ENCODE results near the gene TCERG1L. TPM values are rescaled to one million over a fixed set of nuclear protein-coding genes. Genes with fewer than 3 reads are reported as not detected.

The TCERG1L gene
- polyA plus RNA-seq, 1 donor from 2014 or later = 0.53 TPM

DNA sequence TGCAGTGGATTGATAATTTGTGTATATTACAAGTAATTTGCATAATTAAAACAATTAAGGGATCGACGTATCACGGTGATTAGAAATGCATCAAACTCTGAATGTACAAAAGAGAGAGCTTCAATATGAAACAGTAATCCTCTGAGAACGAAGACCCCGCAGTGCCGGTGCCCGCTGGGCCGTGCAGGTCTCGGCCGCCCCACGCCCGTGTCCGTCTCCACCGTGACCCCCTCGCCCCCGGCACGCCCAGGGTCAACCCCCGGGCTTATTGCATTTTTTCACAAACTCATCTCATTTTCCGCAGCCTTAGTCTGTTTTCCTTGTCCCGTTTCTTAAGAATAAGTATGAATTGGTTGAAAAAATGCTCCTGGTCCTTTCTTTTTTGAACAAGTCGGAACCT, 218.6 kb downstream of the TCERG1L start:
- Histone ChIP-seq H2AFZ (ENCODE audit: low read depth, low read length) (no peak overlapping the region), H4K20me1 (ENCODE audit: insufficient read depth) (no peaks in the 10 kb centered on the region), H3K27ac (ENCODE audit: low read length) (no peak overlapping the region), H3K4me3 (ENCODE audit: low read length) (no peak overlapping the region), H3K27me3 (ENCODE audit: insufficient read depth, low read depth, low read length) (no peaks in the 10 kb centered on the region), H3K9me2 (ENCODE audit: insufficient read depth, low read length) (no peaks in the 10 kb centered on the region), H3K4me2 (ENCODE audit: low read length) (no peak overlapping the region), H3K9me3 (ENCODE audit: low read length) (no peaks in the 10 kb centered on the region), H3K36me3 (ENCODE audit: insufficient read depth, low read length) (no peaks in the 10 kb centered on the region), H3K79me2 (replicated peaks; ENCODE audit: insufficient read depth, low read length) (no peaks in the 10 kb centered on the region), H3K9ac (ENCODE audit: low read length) (no peak overlapping the region), H3F3A (ENCODE audit: insufficient read depth, low read length, poor library complexity, severe bottlenecking) (no peaks in the 10 kb centered on the region)
- TF ChIP-seq RAD21 (conservative IDR thresholded peaks at IDR 0.05) = no peak
- no peak for TF ChIP-seq SMC3 (conservative IDR thresholded peaks at IDR 0.05; ENCODE audit: poor library complexity)
- no peak for TF ChIP-seq MXI1 (conservative IDR thresholded peaks at IDR 0.05; ENCODE audit: poor library complexity, severe bottlenecking)
- no peak for TF ChIP-seq EZH2 (IDR thresholded peaks at IDR 0.05; ENCODE audit: borderline replicate concordance, insufficient read depth, low read length, poor library complexity, severe bottlenecking)
- no peak for TF ChIP-seq EP300 (conservative IDR thresholded peaks at IDR 0.05; ENCODE audit: poor library complexity, severe bottlenecking)
- no peak for TF ChIP-seq TAF1 (IDR thresholded peaks at IDR 0.05; ENCODE audit: low read depth)
- no peak for TF ChIP-seq POLR2AphosphoS5 (IDR thresholded peaks at IDR 0.05)
- TF ChIP-seq, protein P1, sequence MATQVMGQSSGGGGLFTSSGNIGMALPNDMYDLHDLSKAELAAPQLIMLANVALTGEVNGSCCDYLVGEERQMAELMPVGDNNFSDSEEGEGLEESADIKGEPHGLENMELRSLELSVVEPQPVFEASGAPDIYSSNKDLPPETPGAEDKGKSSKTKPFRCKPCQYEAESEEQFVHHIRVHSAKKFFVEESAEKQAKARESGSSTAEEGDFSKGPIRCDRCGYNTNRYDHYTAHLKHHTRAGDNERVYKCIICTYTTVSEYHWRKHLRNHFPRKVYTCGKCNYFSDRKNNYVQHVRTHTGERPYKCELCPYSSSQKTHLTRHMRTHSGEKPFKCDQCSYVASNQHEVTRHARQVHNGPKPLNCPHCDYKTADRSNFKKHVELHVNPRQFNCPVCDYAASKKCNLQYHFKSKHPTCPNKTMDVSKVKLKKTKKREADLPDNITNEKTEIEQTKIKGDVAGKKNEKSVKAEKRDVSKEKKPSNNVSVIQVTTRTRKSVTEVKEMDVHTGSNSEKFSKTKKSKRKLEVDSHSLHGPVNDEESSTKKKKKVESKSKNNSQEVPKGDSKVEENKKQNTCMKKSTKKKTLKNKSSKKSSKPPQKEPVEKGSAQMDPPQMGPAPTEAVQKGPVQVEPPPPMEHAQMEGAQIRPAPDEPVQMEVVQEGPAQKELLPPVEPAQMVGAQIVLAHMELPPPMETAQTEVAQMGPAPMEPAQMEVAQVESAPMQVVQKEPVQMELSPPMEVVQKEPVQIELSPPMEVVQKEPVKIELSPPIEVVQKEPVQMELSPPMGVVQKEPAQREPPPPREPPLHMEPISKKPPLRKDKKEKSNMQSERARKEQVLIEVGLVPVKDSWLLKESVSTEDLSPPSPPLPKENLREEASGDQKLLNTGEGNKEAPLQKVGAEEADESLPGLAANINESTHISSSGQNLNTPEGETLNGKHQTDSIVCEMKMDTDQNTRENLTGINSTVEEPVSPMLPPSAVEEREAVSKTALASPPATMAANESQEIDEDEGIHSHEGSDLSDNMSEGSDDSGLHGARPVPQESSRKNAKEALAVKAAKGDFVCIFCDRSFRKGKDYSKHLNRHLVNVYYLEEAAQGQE (IDR thresholded peaks at IDR 0.05; ENCODE audit: borderline replicate concordance) = no peak
- TF ChIP-seq, protein P2, sequence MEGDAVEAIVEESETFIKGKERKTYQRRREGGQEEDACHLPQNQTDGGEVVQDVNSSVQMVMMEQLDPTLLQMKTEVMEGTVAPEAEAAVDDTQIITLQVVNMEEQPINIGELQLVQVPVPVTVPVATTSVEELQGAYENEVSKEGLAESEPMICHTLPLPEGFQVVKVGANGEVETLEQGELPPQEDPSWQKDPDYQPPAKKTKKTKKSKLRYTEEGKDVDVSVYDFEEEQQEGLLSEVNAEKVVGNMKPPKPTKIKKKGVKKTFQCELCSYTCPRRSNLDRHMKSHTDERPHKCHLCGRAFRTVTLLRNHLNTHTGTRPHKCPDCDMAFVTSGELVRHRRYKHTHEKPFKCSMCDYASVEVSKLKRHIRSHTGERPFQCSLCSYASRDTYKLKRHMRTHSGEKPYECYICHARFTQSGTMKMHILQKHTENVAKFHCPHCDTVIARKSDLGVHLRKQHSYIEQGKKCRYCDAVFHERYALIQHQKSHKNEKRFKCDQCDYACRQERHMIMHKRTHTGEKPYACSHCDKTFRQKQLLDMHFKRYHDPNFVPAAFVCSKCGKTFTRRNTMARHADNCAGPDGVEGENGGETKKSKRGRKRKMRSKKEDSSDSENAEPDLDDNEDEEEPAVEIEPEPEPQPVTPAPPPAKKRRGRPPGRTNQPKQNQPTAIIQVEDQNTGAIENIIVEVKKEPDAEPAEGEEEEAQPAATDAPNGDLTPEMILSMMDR (IDR thresholded peaks at IDR 0.05; ENCODE audit: poor library complexity, severe bottlenecking) = no peak

DNA sequence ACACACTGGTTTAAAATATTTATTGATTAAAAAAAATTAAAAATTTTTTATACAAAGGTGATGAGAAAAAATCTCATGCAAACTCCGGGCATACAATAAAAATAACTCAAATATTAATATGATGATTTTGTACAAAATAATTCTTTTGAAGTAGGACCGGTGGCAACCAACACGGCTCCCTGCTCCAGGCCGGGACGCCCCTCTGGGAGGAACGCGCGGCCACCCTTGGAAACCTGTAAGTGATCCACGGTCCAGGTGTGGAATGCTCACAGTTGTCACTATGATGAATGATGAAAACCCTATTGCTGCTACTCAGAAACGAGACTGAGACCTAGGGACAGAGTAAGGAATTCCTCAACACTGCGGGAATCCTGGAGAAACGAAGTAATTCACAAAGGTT, 219.1 kb downstream of the TCERG1L start:
- H3K36me3 ChIP-seq (ENCODE audit: insufficient read depth, low read length) = no peaks in the 10 kb centered on the region
- no peaks in the 10 kb centered on the region for H3K9me3 ChIP-seq (ENCODE audit: low read length)
- H3K9me2 ChIP-seq (ENCODE audit: insufficient read depth, low read length) = no peaks in the 10 kb centered on the region
- H3K27me3 ChIP-seq (ENCODE audit: insufficient read depth, low read depth, low read length) = no peaks in the 10 kb centered on the region
- H3K27ac ChIP-seq (ENCODE audit: low read length) = no peak overlapping the region
- TF ChIP-seq POLR2AphosphoS5 (IDR thresholded peaks at IDR 0.05) (no peak), TAF1 (IDR thresholded peaks at IDR 0.05; ENCODE audit: low read depth) (no peak), MXI1 (conservative IDR thresholded peaks at IDR 0.05; ENCODE audit: poor library complexity, severe bottlenecking) (no peak), EP300 (conservative IDR thresholded peaks at IDR 0.05; ENCODE audit: poor library complexity, severe bottlenecking) (no peak), EZH2 (IDR thresholded peaks at IDR 0.05; ENCODE audit: borderline replicate concordance, insufficient read depth, low read length, poor library complexity, severe bottlenecking) (no peak), SMC3 (conservative IDR thresholded peaks at IDR 0.05; ENCODE audit: poor library complexity) (no peak)
- TF ChIP-seq, protein P2 (IDR thresholded peaks at IDR 0.05; ENCODE audit: poor library complexity, severe bottlenecking) = no peak
- no peak overlapping the region for H3K4me3 ChIP-seq (ENCODE audit: low read length)
- H3K4me2 ChIP-seq (ENCODE audit: low read length) = no peak overlapping the region
- H3K79me2 ChIP-seq (replicated peaks; ENCODE audit: insufficient read depth, low read length) = no peaks in the 10 kb centered on the region
- no peaks in the 10 kb centered on the region for H3F3A ChIP-seq (ENCODE audit: insufficient read depth, low read length, poor library complexity, severe bottlenecking)
- H2AFZ ChIP-seq (ENCODE audit: low read depth, low read length) = no peak overlapping the region
- no peaks in the 10 kb centered on the region for H4K20me1 ChIP-seq (ENCODE audit: insufficient read depth)
- H3K9ac ChIP-seq (ENCODE audit: low read length) = no peak overlapping the region
